ENCODE data around the gene CCNK.

Gene CCNK

GRCh38 chr14:99507860-99508640 lies 26.8 kb downstream of the CCNK start:
- Histone ChIP-seq H3K4me1 (ENCODE audit: control insufficient read depth, insufficient read depth, low read length, poor library complexity, severe bottlenecking) (no peaks in the 10 kb centered on the region), H3K36me3 (ENCODE audit: control insufficient read depth, insufficient read depth, low read length) (peaks cover 89% of the 10 kb centered on the region), H3K9me3 (ENCODE audit: control insufficient read depth, low read length) (no peaks in the 10 kb centered on the region), H3K27ac (ENCODE audit: low read depth, low read length, severe bottlenecking) (no peak overlapping the region), H3K4me3 (ENCODE audit: extremely low read depth, insufficient read depth, low read length, poor library complexity, severe bottlenecking) (no peak overlapping the region)
- WGBS, 2 experiments (ENCODE audit: insufficient coverage in 2 of 2) = 92 to 96% methylated on average over 8 to 12 of the region's 13 CpGs

GRCh38 chr14:99508896-99509629 lies 27.9 kb downstream of the CCNK start:
- Histone ChIP-seq H3K4me3 (ENCODE audit: extremely low read depth, insufficient read depth, low read length, poor library complexity, severe bottlenecking) (no peak overlapping the region), H3K4me1 (ENCODE audit: control insufficient read depth, insufficient read depth, low read length, poor library complexity, severe bottlenecking) (no peaks in the 10 kb centered on the region), H3K27ac (ENCODE audit: low read depth, low read length, severe bottlenecking) (no peak overlapping the region), H3K36me3 (ENCODE audit: control insufficient read depth, insufficient read depth, low read length) (peaks cover 87% of the 10 kb centered on the region), H3K9me3 (ENCODE audit: control insufficient read depth, low read length) (no peaks in the 10 kb centered on the region)
- WGBS, 2 experiments (ENCODE audit: insufficient coverage in 2 of 2) = 88 to 95% methylated on average over 19 to 22 of the region's 23 CpGs

- 95 to 96% methylated on average over 11 to 14 of the region's 27 CpGs for WGBS, 2 experiments (ENCODE audit: insufficient coverage in 2 of 2)
These were observed 28.8 kb downstream of the CCNK start for GRCh38 chr14:99509871-99510555.

GRCh38 chr14:99510556-99511139 lies 29.4 kb downstream of the CCNK start:
- Histone ChIP-seq H3K4me3 (ENCODE audit: extremely low read depth, insufficient read depth, low read length, poor library complexity, severe bottlenecking) (no peak overlapping the region), H3K27ac (ENCODE audit: low read depth, low read length, severe bottlenecking) (no peak overlapping the region), H3K36me3 (ENCODE audit: control insufficient read depth, insufficient read depth, low read length) (peaks cover 81% of the 10 kb centered on the region), H3K4me1 (ENCODE audit: control insufficient read depth, insufficient read depth, low read length, poor library complexity, severe bottlenecking) (no peaks in the 10 kb centered on the region), H3K9me3 (ENCODE audit: control insufficient read depth, low read length) (no peaks in the 10 kb centered on the region)
- 89 to 93% methylated on average over 5 to 6 of the region's 15 CpGs for WGBS, 2 experiments (ENCODE audit: insufficient coverage in 2 of 2)

More at GRCh38 chr14:99509871-99510555, 28.8 kb downstream of the CCNK start:
- Histone ChIP-seq H3K4me1 (ENCODE audit: control insufficient read depth, insufficient read depth, low read length, poor library complexity, severe bottlenecking) (no peaks in the 10 kb centered on the region), H3K4me3 (ENCODE audit: extremely low read depth, insufficient read depth, low read length, poor library complexity, severe bottlenecking) (no peak overlapping the region), H3K36me3 (ENCODE audit: control insufficient read depth, insufficient read depth, low read length) (peaks cover 87% of the 10 kb centered on the region), H3K27ac (ENCODE audit: low read depth, low read length, severe bottlenecking) (no peak overlapping the region), H3K9me3 (ENCODE audit: control insufficient read depth, low read length) (no peaks in the 10 kb centered on the region)

- Histone ChIP-seq H3K4me3 (ENCODE audit: extremely low read depth, insufficient read depth, low read length, poor library complexity, severe bottlenecking) (no peak overlapping the region), H3K4me1 (ENCODE audit: control insufficient read depth, insufficient read depth, low read length, poor library complexity, severe bottlenecking) (no peaks in the 10 kb centered on the region), H3K9me3 (ENCODE audit: control insufficient read depth, low read length) (no peaks in the 10 kb centered on the region), H3K36me3 (ENCODE audit: control insufficient read depth, insufficient read depth, low read length) (peaks cover 72% of the 10 kb centered on the region), H3K27ac (ENCODE audit: low read depth, low read length, severe bottlenecking) (peak overlapping the region; percentile 5)
- WGBS, 2 experiments (ENCODE audit: insufficient coverage in 2 of 2) = 96% methylated on average over 11 of the region's 12 CpGs
These were observed 30.4 kb downstream of the CCNK start for GRCh38 chr14:99511421-99512109.

- H3K4me3 ChIP-seq (ENCODE audit: extremely low read depth, insufficient read depth, low read length, poor library complexity, severe bottlenecking) = no peak overlapping the region
- H3K9me3 ChIP-seq (ENCODE audit: control insufficient read depth, low read length) = no peaks in the 10 kb centered on the region
- WGBS, 2 experiments (ENCODE audit: insufficient coverage in 2 of 2) = 94 to 97% methylated on average over 5 to 6 of the region's 10 CpGs
- H3K36me3 ChIP-seq (ENCODE audit: control insufficient read depth, insufficient read depth, low read length) = peaks cover 67% of the 10 kb centered on the region
- H3K4me1 ChIP-seq (ENCODE audit: control insufficient read depth, insufficient read depth, low read length, poor library complexity, severe bottlenecking) = no peaks in the 10 kb centered on the region
- H3K27ac ChIP-seq (ENCODE audit: low read depth, low read length, severe bottlenecking) = peak overlapping the region; percentile 5
These were observed 30.9 kb downstream of the CCNK start for GRCh38 chr14:99512110-99512449.

- Histone ChIP-seq H3K4me3 (ENCODE audit: extremely low read depth, insufficient read depth, low read length, poor library complexity, severe bottlenecking) (no peak overlapping the region), H3K4me1 (ENCODE audit: control insufficient read depth, insufficient read depth, low read length, poor library complexity, severe bottlenecking) (no peaks in the 10 kb centered on the region), H3K27ac (ENCODE audit: low read depth, low read length, severe bottlenecking) (no peak overlapping the region), H3K36me3 (ENCODE audit: control insufficient read depth, insufficient read depth, low read length) (peaks cover 61% of the 10 kb centered on the region), H3K9me3 (ENCODE audit: control insufficient read depth, low read length) (no peaks in the 10 kb centered on the region)
- WGBS, 2 experiments (ENCODE audit: insufficient coverage in 2 of 2) = 94 to 96% methylated on average over 16 of the region's 16 CpGs
These were observed 31.5 kb downstream of the CCNK start for GRCh38 chr14:99512571-99513182.

- peaks cover 56% of the 10 kb centered on the region for H3K36me3 ChIP-seq (ENCODE audit: control insufficient read depth, insufficient read depth, low read length)
- H3K9me3 ChIP-seq (ENCODE audit: control insufficient read depth, low read length) = no peaks in the 10 kb centered on the region
- WGBS, 2 experiments (ENCODE audit: insufficient coverage in 2 of 2) = 90 to 94% methylated on average over 13 to 14 of the region's 15 CpGs
- H3K27ac ChIP-seq (ENCODE audit: low read depth, low read length, severe bottlenecking) = no peak overlapping the region
- no peak overlapping the region for H3K4me3 ChIP-seq (ENCODE audit: extremely low read depth, insufficient read depth, low read length, poor library complexity, severe bottlenecking)
- no peaks in the 10 kb centered on the region for H3K4me1 ChIP-seq (ENCODE audit: control insufficient read depth, insufficient read depth, low read length, poor library complexity, severe bottlenecking)
These were observed 32.0 kb downstream of the CCNK start for GRCh38 chr14:99513183-99513694.

- Histone ChIP-seq H3K36me3 (ENCODE audit: control insufficient read depth, insufficient read depth, low read length) (peaks cover 47% of the 10 kb centered on the region), H3K4me1 (ENCODE audit: control insufficient read depth, insufficient read depth, low read length, poor library complexity, severe bottlenecking) (no peaks in the 10 kb centered on the region)
- 95 to 100% methylated on average over 6 to 13 of the region's 13 CpGs for WGBS, 2 experiments (ENCODE audit: insufficient coverage in 2 of 2)
These were observed 32.8 kb downstream of the CCNK start for GRCh38 chr14:99513946-99514551.

More at GRCh38 chr14:99513946-99514551, 32.8 kb downstream of the CCNK start:
- Histone ChIP-seq H3K9me3 (ENCODE audit: control insufficient read depth, low read length) (no peaks in the 10 kb centered on the region), H3K27ac (ENCODE audit: low read depth, low read length, severe bottlenecking) (no peak overlapping the region), H3K4me3 (ENCODE audit: extremely low read depth, insufficient read depth, low read length, poor library complexity, severe bottlenecking) (no peak overlapping the region)

Measured in mesodermal cell (in vitro differentiated cells).